PC-9 (cell line): ENCODE measurements around the gene BUB1. TPM values are rescaled to one million over a fixed set of nuclear protein-coding genes. Genes with fewer than 3 reads are reported as not detected.

Source experiments
- BruUV-seq: library from RNA; stranded (reverse); fragments of 400-500 nt; replicated peaks from 2 replicates; lab custom pipeline; 2021; lab: Mats Ljungman, UMichigan
- CTCF ChIA-PET: fragments of 300-600 bp; sonication (Branson Sonifier 250); formaldehyde crosslinking; loops from one replicate; lab custom pipeline; 2022; ENCODE audit warnings: antibody characterized with exemption; lab: Charles Lee
- POLR2A ChIA-PET: fragments of 300-600 bp; sonication (Branson Sonifier 250); formaldehyde crosslinking; loops from one replicate; lab custom pipeline; 2022; ENCODE audit warnings: antibody characterized with exemption; ENCODE audit not compliant: unreplicated experiment; lab: Charles Lee
- DNase-seq, 2 experiments: peaks; one replicate each; pipeline versions ENCODE4 v3.0.0 to v3.0.0-alpha.2; 2015 to 2022; ENCODE audit warnings: mixed read lengths in 1 of 2
- H2AFZ ChIP-seq: fragments of 200-600 bp; sonication (generic); 2 replicates; pipeline ENCODE4 v1.8.1; 2017; ENCODE audit warnings: antibody characterized with exemption
- H3F3A ChIP-seq: fragments of 200-600 bp; sonication (generic); 2 replicates; pipeline ENCODE4 v1.8.1; 2017; ENCODE audit warnings: antibody characterized with exemption, mild to moderate bottlenecking, low read depth; ENCODE audit not compliant: insufficient read depth
- H3K27ac ChIP-seq: fragments of 200-600 bp; sonication (generic); 2 replicates; pipeline ENCODE4 v1.6.1; 2016; ENCODE audit warnings: mixed run types
- H3K27me3 ChIP-seq: fragments of 200-600 bp; sonication (generic); 2 replicates; pipeline ENCODE4 v1.6.1; 2016; ENCODE audit warnings: low read depth, mixed run types; ENCODE audit not compliant: insufficient read depth
- H3K36me3 ChIP-seq: fragments of 200-600 bp; sonication (generic); 2 replicates; pipeline ENCODE4 v1.6.1; 2016; ENCODE audit warnings: low read depth, mixed run types
- H3K4me1 ChIP-seq: fragments of 200-600 bp; sonication (generic); replicated peaks from 2 replicates; pipeline ENCODE4 v1.6.1; 2016; ENCODE audit warnings: mixed run types; ENCODE audit not compliant: insufficient read depth
- H3K4me2 ChIP-seq: fragments of 200-600 bp; sonication (generic); 2 replicates; pipeline ENCODE4 v1.6.1; 2017; ENCODE audit warnings: mixed run types
- H3K4me3 ChIP-seq: fragments of 200-600 bp; sonication (generic); 2 replicates; pipeline ENCODE4 v1.6.1; 2016; ENCODE audit warnings: mixed run types
- H3K79me2 ChIP-seq: fragments of 200-600 bp; sonication (generic); 2 replicates; pipeline ENCODE4 v1.6.1; 2017; ENCODE audit warnings: low read depth, mixed run types
- H3K9me2 ChIP-seq: fragments of 200-600 bp; sonication (generic); 2 replicates; pipeline ENCODE4 v1.8.1; 2017; ENCODE audit warnings: mild to moderate bottlenecking; ENCODE audit not compliant: insufficient read depth
- H3K9me3 ChIP-seq: fragments of 200-600 bp; sonication (generic); 2 replicates; pipeline ENCODE4 v1.8.1; 2016; ENCODE audit warnings: low read depth; ENCODE audit not compliant: insufficient read depth
- H4K20me1 ChIP-seq: fragments of 200-600 bp; sonication (generic); 2 replicates; pipeline ENCODE4 v1.8.1; 2017; ENCODE audit not compliant: insufficient read depth
- EZH2 ChIP-seq: fragments of 200-600 bp; sonication (generic); IDR thresholded peaks from 2 replicates; pipeline ENCODE4 v1.8.0; 2017; ENCODE audit warnings: antibody characterized with exemption, low read depth
- intact Hi-C: fragments of 100-400 bp; cut with micrococcal nuclease; formaldehyde crosslinking; loops from one replicate; pipeline ENCODE4 v1.10.0; 2022; ENCODE audit not compliant: unreplicated experiment
- total RNA-seq: library from RNA; stranded (reverse); gene quantifications from 2 replicates; pipeline ENCODE4 v1.2.3, GENCODE V29; 2021
- TF ChIP-seq, protein P1 (sequence below): fragments of 200-600 bp; sonication (generic); conservative IDR thresholded peaks from 2 replicates; pipeline ENCODE4 v1.6.1; 2017; ENCODE audit warnings: mixed run types, antibody characterized with exemption, mild to moderate bottlenecking, moderate library complexity

Gene BUB1
- total RNA-seq, 1 experiment from 2014 or later, result 74.6 TPM

DNA sequence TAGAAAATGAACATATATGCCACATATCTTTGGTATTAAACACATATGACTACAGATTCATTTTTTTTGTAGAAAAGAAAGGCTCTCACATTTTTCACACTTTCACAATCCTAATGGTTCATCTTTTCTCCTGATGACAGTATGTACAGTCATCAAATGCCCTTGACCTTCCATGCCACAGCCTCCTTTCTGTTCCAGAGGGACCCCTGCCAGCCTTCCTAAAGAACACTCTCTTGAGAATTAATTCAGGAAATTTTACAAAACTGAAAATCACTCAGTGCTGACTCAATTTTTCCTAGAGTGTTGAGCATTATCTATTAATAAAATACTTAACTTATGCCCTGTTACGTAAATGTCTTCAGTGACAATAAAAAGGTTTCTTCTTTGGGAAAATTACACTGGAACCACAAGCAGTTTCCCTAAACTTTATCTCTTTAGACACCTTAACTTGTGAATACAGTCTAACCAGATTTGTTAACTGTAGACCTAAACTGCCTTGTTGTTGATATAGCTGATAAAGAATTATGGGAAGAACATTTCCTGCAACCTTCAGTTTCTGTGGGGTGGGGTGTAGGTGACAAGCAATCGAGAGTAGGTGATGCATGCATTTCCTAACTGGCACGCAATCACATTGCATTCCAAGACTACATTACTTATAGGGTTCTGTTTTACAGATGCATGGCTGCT lies 39.2 kb upstream of the BUB1 start:
- no peaks in the 10 kb centered on the region for H3K36me3 ChIP-seq

GRCh38 chr2:110714452-110715224 lies 36.8 kb upstream of the BUB1 start:
- no peaks in the 10 kb centered on the region for H3K27me3 ChIP-seq
- H3F3A ChIP-seq, result peaks cover 7% of the 10 kb centered on the region; the same call in 1 of the 2 replicates
- DNase-seq, result no peak
- H4K20me1 ChIP-seq, result no peaks in the 10 kb centered on the region
- intact Hi-C loops, result no loop called here
- no TSS peak for BruUV-seq
- H3K9me2 ChIP-seq, result no peaks in the 10 kb centered on the region
- CTCF ChIA-PET, result no interaction called here
- peaks cover 30% of the 10 kb centered on the region for H3K4me1 ChIP-seq
- POLR2A ChIA-PET, result no interaction called here
- H3K4me3 ChIP-seq, result no peak overlapping the region
- H3K36me3 ChIP-seq, result no peaks in the 10 kb centered on the region
- no peaks in the 10 kb centered on the region for H3K9me3 ChIP-seq
- no peak overlapping the region for H2AFZ ChIP-seq
- TF ChIP-seq EZH2, result no peak
- TF ChIP-seq, protein P1, sequence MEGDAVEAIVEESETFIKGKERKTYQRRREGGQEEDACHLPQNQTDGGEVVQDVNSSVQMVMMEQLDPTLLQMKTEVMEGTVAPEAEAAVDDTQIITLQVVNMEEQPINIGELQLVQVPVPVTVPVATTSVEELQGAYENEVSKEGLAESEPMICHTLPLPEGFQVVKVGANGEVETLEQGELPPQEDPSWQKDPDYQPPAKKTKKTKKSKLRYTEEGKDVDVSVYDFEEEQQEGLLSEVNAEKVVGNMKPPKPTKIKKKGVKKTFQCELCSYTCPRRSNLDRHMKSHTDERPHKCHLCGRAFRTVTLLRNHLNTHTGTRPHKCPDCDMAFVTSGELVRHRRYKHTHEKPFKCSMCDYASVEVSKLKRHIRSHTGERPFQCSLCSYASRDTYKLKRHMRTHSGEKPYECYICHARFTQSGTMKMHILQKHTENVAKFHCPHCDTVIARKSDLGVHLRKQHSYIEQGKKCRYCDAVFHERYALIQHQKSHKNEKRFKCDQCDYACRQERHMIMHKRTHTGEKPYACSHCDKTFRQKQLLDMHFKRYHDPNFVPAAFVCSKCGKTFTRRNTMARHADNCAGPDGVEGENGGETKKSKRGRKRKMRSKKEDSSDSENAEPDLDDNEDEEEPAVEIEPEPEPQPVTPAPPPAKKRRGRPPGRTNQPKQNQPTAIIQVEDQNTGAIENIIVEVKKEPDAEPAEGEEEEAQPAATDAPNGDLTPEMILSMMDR, result no peak
- no peaks in the 10 kb centered on the region for H3K79me2 ChIP-seq
- H3K4me2 ChIP-seq, result 0 out of 2 replicates have a peak overlapping the region, but pooled peaks have one; percentile 8
- H3K27ac ChIP-seq, result no peak overlapping the region

More for the DNA sequence above, 39.2 kb upstream of the BUB1 start:
- no peaks in the 10 kb centered on the region for H4K20me1 ChIP-seq
- CTCF ChIA-PET, result no interaction called here
- POLR2A ChIA-PET, result no interaction called here
- TF ChIP-seq, protein P1, result no peak
- no peak for TF ChIP-seq EZH2
- H3K4me1 ChIP-seq, result peaks cover 30% of the 10 kb centered on the region
- intact Hi-C loops, result no loop called here
- H3K27ac ChIP-seq, result peak overlapping the region; percentile 48
- peaks cover 7% of the 10 kb centered on the region; the same call in 1 of the 2 replicates for H3F3A ChIP-seq
- H3K4me3 ChIP-seq, result no peak overlapping the region
- no peaks in the 10 kb centered on the region for H3K9me2 ChIP-seq
- no TSS peak for BruUV-seq
- H3K4me2 ChIP-seq, result 0 out of 2 replicates have a peak overlapping the region, but pooled peaks have one; percentile 2
- H3K9me3 ChIP-seq, result no peaks in the 10 kb centered on the region
- peak in 1 of 2 experiments; percentile 50 for DNase-seq
- no peaks in the 10 kb centered on the region for H3K27me3 ChIP-seq
- no peak overlapping the region for H2AFZ ChIP-seq
- H3K79me2 ChIP-seq, result no peaks in the 10 kb centered on the region

DNA sequence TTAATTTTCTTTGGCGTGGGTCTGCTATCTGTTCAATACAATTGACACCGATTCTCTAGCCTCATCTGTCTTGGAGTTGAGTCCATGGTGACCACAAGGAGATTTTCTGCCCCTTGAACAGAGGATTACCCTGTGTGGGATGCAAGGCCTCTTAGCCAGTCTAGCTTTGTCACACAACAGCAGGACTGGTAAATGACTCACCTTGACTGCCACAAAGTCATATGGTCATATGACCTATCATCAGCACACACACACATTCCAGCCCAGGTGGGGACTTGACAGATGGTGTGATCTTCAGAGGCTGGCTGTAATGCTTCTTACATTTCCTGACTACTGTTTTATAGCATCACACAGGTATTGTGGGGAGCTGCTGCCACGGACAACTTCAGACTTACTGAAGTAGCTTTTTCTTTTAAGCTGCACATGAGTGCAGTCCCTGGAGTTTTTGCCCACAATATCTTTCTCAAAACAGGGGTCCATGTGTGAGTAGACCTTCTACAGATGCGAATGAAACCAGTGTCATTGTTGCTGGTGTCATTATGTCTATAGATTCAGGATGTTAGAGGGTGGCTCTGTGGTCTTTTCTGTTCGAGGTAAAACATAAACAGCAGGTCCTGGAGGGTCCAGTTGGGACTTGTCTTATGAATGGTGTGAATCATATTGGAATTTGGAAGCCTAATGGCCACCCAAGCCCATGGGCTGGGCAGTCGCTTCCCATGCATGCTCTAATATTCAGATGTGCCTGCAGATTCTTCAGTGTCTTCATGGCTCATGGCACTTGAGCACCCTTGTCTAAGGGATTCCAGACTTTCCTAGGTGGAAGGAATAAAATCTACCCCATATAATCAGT lies 35.9 kb upstream of the BUB1 start:
- intact Hi-C loops, result no loop called here
- H3K4me1 ChIP-seq, result peaks cover 30% of the 10 kb centered on the region
- no TSS peak for BruUV-seq
- 0 out of 2 replicates have a peak overlapping the region, but pooled peaks have one; percentile 8 for H3K4me2 ChIP-seq
- no peak overlapping the region for H2AFZ ChIP-seq
- H3K9me3 ChIP-seq, result no peaks in the 10 kb centered on the region
- no peaks in the 10 kb centered on the region for H3K36me3 ChIP-seq
- POLR2A ChIA-PET, result no interaction called here
- DNase-seq, result peak; percentile 19 to 76
- no peaks in the 10 kb centered on the region for H3K79me2 ChIP-seq
- CTCF ChIA-PET, result interaction anchor here (0.6 kb wide), 1 partner anchor 25 kb away, joined by 3 read pairs; no protein-coding TSS in a partner anchor
- TF ChIP-seq EZH2, result no peak
- TF ChIP-seq, protein P1, result no peak
- no peaks in the 10 kb centered on the region for H4K20me1 ChIP-seq
- no peaks in the 10 kb centered on the region for H3K27me3 ChIP-seq
- H3K4me3 ChIP-seq, result no peak overlapping the region
- peaks cover 7% of the 10 kb centered on the region; the same call in 1 of the 2 replicates for H3F3A ChIP-seq
- H3K9me2 ChIP-seq, result no peaks in the 10 kb centered on the region
- H3K27ac ChIP-seq, result no peak overlapping the region
